Body of pancreas (tissue), 4 donors: Measurements from ENCODE around the gene DNAJB8.

Experiments used
- POLR2A ChIP-seq, 3 donors: fragments of 450-650 bp; IDR thresholded peaks; one replicate each; pipeline ENCODE4 v1.6.1; 2016; ENCODE audit warnings: antibody characterized with exemption in 3 of 3, mild to moderate bottlenecking in 2 of 3
- TF ChIP-seq, protein P1 (sequence below), 7 experiments: fragments of 450-650 bp in 4 of 7; fragments of 200-600 bp in 3 of 7; sonication (generic) in 3 of 7; IDR thresholded peaks; one replicate each; pipeline ENCODE4 v1.5.1; 2016 to 2019; ENCODE audit warnings: antibody characterized with exemption in 7 of 7

DNA sequence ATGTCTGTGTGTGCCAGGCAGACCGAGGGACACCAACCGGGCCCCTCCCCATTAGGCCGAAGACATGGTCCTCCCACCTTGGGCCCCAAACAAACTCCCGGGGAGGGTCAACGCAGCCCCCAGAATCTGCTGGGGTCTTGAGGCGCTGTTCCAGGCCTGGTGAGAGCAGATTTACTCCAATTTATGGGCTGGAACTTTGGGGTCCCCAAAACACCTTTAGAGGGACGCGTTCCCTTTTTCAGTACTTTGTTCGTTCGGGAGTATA, 23.9 kb upstream of the DNAJB8 start:
- no peak for TF ChIP-seq POLR2A (IDR thresholded peaks at IDR 0.05)
- TF ChIP-seq, protein P1, sequence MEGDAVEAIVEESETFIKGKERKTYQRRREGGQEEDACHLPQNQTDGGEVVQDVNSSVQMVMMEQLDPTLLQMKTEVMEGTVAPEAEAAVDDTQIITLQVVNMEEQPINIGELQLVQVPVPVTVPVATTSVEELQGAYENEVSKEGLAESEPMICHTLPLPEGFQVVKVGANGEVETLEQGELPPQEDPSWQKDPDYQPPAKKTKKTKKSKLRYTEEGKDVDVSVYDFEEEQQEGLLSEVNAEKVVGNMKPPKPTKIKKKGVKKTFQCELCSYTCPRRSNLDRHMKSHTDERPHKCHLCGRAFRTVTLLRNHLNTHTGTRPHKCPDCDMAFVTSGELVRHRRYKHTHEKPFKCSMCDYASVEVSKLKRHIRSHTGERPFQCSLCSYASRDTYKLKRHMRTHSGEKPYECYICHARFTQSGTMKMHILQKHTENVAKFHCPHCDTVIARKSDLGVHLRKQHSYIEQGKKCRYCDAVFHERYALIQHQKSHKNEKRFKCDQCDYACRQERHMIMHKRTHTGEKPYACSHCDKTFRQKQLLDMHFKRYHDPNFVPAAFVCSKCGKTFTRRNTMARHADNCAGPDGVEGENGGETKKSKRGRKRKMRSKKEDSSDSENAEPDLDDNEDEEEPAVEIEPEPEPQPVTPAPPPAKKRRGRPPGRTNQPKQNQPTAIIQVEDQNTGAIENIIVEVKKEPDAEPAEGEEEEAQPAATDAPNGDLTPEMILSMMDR (IDR thresholded peaks at IDR 0.05) = no peak
